Type B pancreatic cell (in vitro differentiated cells): Measurements from ENCODE around the gene BTD. TPM values are rescaled to one million over a fixed set of nuclear protein-coding genes. Genes with fewer than 3 reads are reported as not detected.

ENCODE experiments used
- DNase-seq: peaks from one replicate; pipeline ENCODE4 v3.0.0; 2021; ENCODE audit warnings: mixed read lengths; ENCODE audit not compliant: unreplicated experiment; ENCODE audit errors: extremely low spot score
- H3K27ac Mint-ChIP-seq: 2 replicates; pipeline ENCODE4 v1.8.0; 2021; ENCODE audit warnings: mild to moderate bottlenecking, mixed read lengths
- H3K27me3 Mint-ChIP-seq: 2 replicates; pipeline ENCODE4 v1.8.0; 2021; ENCODE audit warnings: mixed read lengths
- H3K36me3 Mint-ChIP-seq: 2 replicates; pipeline ENCODE4 v1.8.0; 2021; ENCODE audit warnings: mixed read lengths
- H3K4me1 Mint-ChIP-seq: one replicate; pipeline ENCODE4 v1.8.0; 2021; ENCODE audit warnings: mixed read lengths; ENCODE audit not compliant: unreplicated experiment
- H3K4me3 Mint-ChIP-seq: 2 replicates; pipeline ENCODE4 v1.8.0; 2021; ENCODE audit warnings: mild to moderate bottlenecking, mixed read lengths
- H3K9me3 Mint-ChIP-seq: 2 replicates; pipeline ENCODE4 v1.8.0; 2021; ENCODE audit warnings: mixed read lengths
- long read RNA-seq: library from polyadenylated mRNA; unstranded; transcript quantifications from one replicate; pipeline ENCODE4 v2.0.0, GENCODE V29; 2020
- total RNA-seq: library from RNA; stranded (reverse); gene quantifications from 2 replicates; pipeline ENCODE4 v1.2.1, GENCODE V29; 2021; ENCODE audit warnings: low replicate concordance
- TF ChIP-seq, protein P1 (sequence below): fragments of 200-600 bp; sonication (generic); conservative IDR thresholded peaks from 2 replicates; pipeline ENCODE4 v1.5.0; 2021; ENCODE audit warnings: antibody characterized with exemption, mild to moderate bottlenecking

Gene BTD
- total RNA-seq: 12.2 and 15.4 TPM in 2 replicates
- long read RNA-seq, full-length matches to known transcripts: 69 of 78 reads
- long read RNA-seq, partial matches to known transcripts: 3 of 78 reads
- long read RNA-seq, other reads (novel, unspliced or antisense): 6 of 78 reads

DNA sequence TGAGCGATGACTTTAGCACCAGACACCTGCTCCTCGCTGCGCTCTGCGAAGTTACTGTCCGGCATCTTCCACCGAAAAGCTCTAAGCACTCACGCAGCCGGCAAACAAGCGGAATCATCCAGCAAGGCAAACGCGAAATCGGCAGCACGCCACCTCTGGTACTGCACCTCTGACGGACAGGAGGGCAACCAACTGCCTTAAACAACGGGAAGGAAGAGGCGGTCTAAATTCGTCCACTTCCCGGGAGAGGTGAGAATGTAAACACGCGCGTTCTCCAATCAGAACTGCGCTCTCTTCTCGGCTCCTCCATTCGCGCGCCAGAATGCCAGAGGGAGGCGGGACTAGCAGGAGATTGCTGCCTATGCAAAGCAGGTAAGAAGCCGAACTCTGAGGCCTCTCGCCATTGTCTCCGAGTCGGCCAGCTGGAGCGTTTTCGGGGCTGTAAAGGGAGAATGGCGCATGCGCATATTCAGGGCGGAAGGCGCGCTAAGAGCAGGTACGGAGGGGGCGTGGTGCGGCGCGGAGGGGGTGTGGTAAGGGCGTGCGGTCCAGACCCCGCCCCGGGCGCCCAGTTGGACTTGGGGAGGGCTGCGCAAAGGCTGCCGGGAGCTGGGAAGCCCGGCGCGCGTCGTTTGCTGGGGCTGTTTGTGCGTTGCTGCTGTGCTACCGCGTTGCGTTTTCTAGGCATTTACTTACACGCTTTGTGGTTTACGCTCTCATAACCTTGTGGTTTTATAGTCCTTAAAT is at the start of gene BTD, which contains the start of gene HACL1:
Gene BTD, plus strand, starts transcription at position 347 of the 747 bp plus-strand sequence. CDS start 33,695 bp downstream, outside the sequence.
Gene HACL1, minus strand, starts transcription at position 171 of the 747 bp plus-strand sequence. Its CDS starts 106 bp downstream, at position 65.
- H3K9me3 Mint-ChIP-seq: no peaks in the 10 kb centered on the region
- peak within 1 kb of the TSS; percentile 100 for H3K4me3 Mint-ChIP-seq
- peak within 1 kb of the TSS; percentile 95 for H3K27ac Mint-ChIP-seq
- peaks cover 30% of the 10 kb centered on the region for H3K4me1 Mint-ChIP-seq
- peaks cover 31% of the 10 kb centered on the region for H3K36me3 Mint-ChIP-seq
- no peaks in the 10 kb centered on the region for H3K27me3 Mint-ChIP-seq
- DNase-seq: peak; percentile 99
- TF ChIP-seq, protein P1, sequence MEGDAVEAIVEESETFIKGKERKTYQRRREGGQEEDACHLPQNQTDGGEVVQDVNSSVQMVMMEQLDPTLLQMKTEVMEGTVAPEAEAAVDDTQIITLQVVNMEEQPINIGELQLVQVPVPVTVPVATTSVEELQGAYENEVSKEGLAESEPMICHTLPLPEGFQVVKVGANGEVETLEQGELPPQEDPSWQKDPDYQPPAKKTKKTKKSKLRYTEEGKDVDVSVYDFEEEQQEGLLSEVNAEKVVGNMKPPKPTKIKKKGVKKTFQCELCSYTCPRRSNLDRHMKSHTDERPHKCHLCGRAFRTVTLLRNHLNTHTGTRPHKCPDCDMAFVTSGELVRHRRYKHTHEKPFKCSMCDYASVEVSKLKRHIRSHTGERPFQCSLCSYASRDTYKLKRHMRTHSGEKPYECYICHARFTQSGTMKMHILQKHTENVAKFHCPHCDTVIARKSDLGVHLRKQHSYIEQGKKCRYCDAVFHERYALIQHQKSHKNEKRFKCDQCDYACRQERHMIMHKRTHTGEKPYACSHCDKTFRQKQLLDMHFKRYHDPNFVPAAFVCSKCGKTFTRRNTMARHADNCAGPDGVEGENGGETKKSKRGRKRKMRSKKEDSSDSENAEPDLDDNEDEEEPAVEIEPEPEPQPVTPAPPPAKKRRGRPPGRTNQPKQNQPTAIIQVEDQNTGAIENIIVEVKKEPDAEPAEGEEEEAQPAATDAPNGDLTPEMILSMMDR: peak; percentile 57

DNA sequence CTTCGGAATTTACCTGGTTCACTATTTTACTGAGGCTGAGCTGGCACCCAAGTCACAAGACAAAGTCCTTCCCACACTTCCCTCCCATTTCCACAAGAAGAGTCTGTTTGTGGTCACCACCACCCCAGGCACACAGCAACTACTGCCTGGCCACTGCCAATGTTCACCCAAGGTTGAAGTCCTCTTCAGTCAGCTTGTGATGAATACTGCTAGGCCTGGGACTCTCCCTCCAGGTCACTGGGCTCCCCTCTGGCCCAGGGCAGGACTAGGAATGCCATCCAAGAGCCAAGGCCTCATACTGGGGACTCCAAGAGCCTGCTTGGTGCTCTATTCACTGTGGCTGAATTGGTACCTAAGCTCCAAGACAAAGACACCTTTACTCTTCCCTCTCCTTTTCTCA is 49.6 kb upstream of the BTD start:
- peaks cover 5% of the 10 kb centered on the region for H3K9me3 Mint-ChIP-seq
- peaks cover 10% of the 10 kb centered on the region for H3K36me3 Mint-ChIP-seq
- H3K4me1 Mint-ChIP-seq: no peaks in the 10 kb centered on the region
- no peak for DNase-seq
- H3K27ac Mint-ChIP-seq: no peak overlapping the region
- no peak overlapping the region for H3K4me3 Mint-ChIP-seq
- H3K27me3 Mint-ChIP-seq: no peaks in the 10 kb centered on the region
- TF ChIP-seq, protein P1: no peak

DNA sequence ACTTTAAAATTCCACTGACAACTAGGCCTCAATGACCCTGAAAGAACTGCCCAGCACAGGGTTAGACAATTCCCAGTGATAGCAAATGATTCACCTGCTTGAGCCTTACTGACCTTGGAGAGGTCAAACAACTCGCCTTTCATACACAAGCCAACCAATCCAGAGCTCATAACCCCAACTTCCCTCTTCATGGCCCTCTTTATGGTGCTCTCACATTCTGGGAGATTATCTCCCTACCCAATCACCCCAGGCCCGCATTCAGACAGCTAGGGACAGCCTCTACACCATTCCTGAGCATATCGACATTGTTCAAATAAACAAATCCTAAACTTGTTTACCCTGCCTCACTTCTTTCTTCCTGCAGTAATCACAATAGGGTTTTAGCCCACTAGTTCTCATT is 47.8 kb upstream of the BTD start:
- H3K36me3 Mint-ChIP-seq: peaks cover 8% of the 10 kb centered on the region
- H3K27ac Mint-ChIP-seq: no peak overlapping the region
- H3K4me1 Mint-ChIP-seq: no peaks in the 10 kb centered on the region
- H3K4me3 Mint-ChIP-seq: no peak overlapping the region
- no peaks in the 10 kb centered on the region for H3K27me3 Mint-ChIP-seq
- peaks cover 5% of the 10 kb centered on the region for H3K9me3 Mint-ChIP-seq
- no peak for DNase-seq
- TF ChIP-seq, protein P1: no peak

DNA sequence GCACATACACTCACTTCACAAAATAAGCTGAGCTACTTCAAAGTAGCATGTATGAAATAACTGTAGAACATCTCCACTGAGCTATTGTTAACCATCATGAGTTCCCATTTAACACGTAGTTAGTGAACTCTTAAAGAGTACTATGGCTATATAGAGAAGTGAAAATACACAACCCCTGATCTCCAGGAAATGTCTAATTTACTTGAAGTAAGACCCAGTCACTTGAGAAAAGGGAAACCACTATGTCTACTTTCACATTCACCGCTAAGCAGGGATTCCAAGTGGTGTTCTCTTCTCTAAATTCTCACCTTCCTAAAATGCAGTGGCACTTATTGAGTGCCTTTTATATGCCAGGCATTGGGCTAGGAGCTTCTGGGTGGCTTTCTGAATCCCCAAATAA is 45.0 kb upstream of the BTD start:
- TF ChIP-seq, protein P1: no peak
- no peak overlapping the region for H3K27ac Mint-ChIP-seq
- H3K27me3 Mint-ChIP-seq: no peaks in the 10 kb centered on the region

DNA sequence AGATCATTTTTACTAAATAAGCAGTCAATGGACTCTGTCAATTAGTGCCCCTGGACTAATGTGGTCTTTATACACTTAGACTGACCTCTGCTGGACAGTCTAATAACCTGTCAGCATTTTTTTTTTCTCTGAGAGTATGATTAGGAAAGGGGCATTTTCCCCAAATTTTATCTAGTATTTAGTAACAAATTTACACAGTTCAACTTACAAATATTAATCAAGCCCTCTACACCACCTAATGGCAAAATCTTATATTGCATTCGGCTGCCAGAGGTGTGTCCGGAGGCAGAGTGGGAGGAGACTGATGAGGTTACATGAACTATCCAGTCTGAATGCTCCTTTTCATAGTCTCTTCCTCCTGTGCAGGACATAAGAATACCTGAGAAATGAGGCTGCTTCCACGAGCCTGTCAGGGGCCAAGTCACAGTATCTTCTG is 44.0 kb upstream of the BTD start:
- DNase-seq: no peak
- peak overlapping the region; percentile 13 for H3K27ac Mint-ChIP-seq
- TF ChIP-seq, protein P1: peak; percentile 83

More for the DNA sequence above, 45.0 kb upstream of the BTD start:
- Mint-ChIP-seq H3K4me3 (no peak overlapping the region), H3K36me3 (no peaks in the 10 kb centered on the region), H3K9me3 (no peaks in the 10 kb centered on the region), H3K4me1 (no peaks in the 10 kb centered on the region)
- no peak for DNase-seq

More for the DNA sequence above, 44.0 kb upstream of the BTD start:
- no peak overlapping the region for H3K4me3 Mint-ChIP-seq
- no peaks in the 10 kb centered on the region for H3K4me1 Mint-ChIP-seq
- no peaks in the 10 kb centered on the region for H3K9me3 Mint-ChIP-seq
- no peaks in the 10 kb centered on the region for H3K36me3 Mint-ChIP-seq
- H3K27me3 Mint-ChIP-seq: no peaks in the 10 kb centered on the region
